HL-60 (cell line): ENCODE data around the gene GABRE.

Source experiments
- DNase-seq, 2 experiments: peaks; one replicate each; pipeline ENCODE4 v3.0.0-alpha.2; 2010 to 2020; ENCODE audit warnings: low read depth in 1 of 2, low spot score in 1 of 2
- H3K27ac ChIP-seq: fragments of 250-450 bp; sonication (Bioruptor Pico); replicated peaks from 2 replicates; pipeline ENCODE4 v1.5.1; 2020; ENCODE audit warnings: mild to moderate bottlenecking, moderate library complexity
- H3K27me3 ChIP-seq: fragments of 250-450 bp; sonication (Bioruptor Pico); 2 replicates; pipeline ENCODE4 v1.5.1; 2021; ENCODE audit warnings: mild to moderate bottlenecking, moderate library complexity; ENCODE audit not compliant: insufficient read depth, poor library complexity, severe bottlenecking
- H3K4me3 ChIP-seq: replicated peaks from 2 replicates; pipeline ENCODE4 v1.5.1; 2011; ENCODE audit warnings: mild to moderate bottlenecking, control low read depth, low read length; ENCODE audit not compliant: insufficient read depth
- CTCF ChIP-seq: IDR thresholded peaks from one replicate; pipeline ENCODE4 v1.5.1; 2011; ENCODE audit warnings: low read length, control low read depth, inconsistent platforms; ENCODE audit not compliant: insufficient read depth
- GABPA ChIP-seq: IDR thresholded peaks from 2 replicates; pipeline ENCODE4 v1.6.1; 2012; ENCODE audit warnings: low read depth
- POLR2AphosphoS5 ChIP-seq: IDR thresholded peaks from 2 replicates; pipeline ENCODE4 v1.6.1; 2012; ENCODE audit warnings: low read depth
- REST ChIP-seq: IDR thresholded peaks from 2 replicates; pipeline ENCODE4 v1.6.1; 2012; ENCODE audit warnings: low read depth; ENCODE audit not compliant: insufficient replicate concordance
- SPI1 ChIP-seq: IDR thresholded peaks from 2 replicates; pipeline ENCODE4 v1.6.1; 2012; ENCODE audit warnings: low read depth, mild to moderate bottlenecking, borderline replicate concordance

GABRE gene

DNA sequence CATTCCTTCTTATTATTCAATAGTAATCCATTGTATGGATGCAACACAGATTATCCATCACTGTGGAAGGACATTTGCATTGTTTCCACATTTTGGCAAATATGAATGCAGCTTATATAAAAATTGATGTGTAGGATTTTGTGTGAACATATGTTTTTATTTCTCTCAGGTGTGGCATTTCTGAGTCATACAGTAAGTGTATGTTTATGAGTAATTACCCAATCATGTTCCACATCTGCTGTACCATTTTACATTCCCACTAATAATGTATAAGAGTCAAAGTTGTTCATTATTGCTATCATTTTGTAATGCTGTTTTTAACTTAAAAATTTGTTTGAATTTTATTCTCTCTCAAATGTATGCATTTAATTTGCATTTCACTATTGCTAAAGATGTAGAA, 36.3 kb downstream of the GABRE start:
- TF ChIP-seq SPI1 (no peak), POLR2AphosphoS5 (no peak), REST (no peak), CTCF (no peak), GABPA (no peak)
- H3K4me3 ChIP-seq, result no peak overlapping the region
- no peak for DNase-seq
- H3K27me3 ChIP-seq, result no peaks in the 10 kb centered on the region
- H3K27ac ChIP-seq, result no peak overlapping the region

GRCh38 chrX:151935358-151935757, 39.1 kb downstream of the GABRE start:
- Histone ChIP-seq H3K4me3 (no peak overlapping the region), H3K27me3 (no peaks in the 10 kb centered on the region), H3K27ac (no peak overlapping the region)
- no peak for DNase-seq
- no peak for TF ChIP-seq GABPA
- TF ChIP-seq SPI1, result no peak
- no peak for TF ChIP-seq CTCF
- no peak for TF ChIP-seq REST

DNA sequence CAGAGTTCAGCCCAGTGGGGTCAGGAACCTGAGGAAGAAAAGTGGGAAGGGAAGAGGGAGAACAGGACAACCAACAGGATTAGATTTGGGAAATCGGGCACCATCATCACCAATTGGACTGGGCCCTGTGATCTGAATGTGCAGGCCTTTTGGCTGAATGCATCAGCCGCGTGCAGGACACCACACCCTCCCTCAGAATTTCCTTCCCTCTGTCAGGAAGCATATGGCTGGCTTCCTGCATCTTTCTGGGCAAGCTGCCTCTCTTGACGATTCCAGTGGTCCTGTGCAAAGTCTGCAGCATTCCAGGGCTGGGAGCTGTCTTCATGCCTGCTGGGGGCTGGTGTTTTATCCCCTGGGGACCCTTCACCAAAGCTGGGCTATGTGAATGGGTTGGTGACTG, 45.4 kb downstream of the GABRE start:
- no peaks in the 10 kb centered on the region for H3K27me3 ChIP-seq
- no peak for DNase-seq
- H3K4me3 ChIP-seq, result no peak overlapping the region
- no peak overlapping the region for H3K27ac ChIP-seq
- TF ChIP-seq POLR2AphosphoS5 (no peak), GABPA (no peak), CTCF (no peak), REST (no peak), SPI1 (no peak)
